ENCODE data around the gene DYRK2. TPM values are rescaled to one million over a fixed set of nuclear protein-coding genes. Genes with fewer than 3 reads are reported as not detected.

DYRK2 gene
- total RNA-seq, 1 donor from 2014 or later: 40.3 TPM

GRCh38 chr12:67640863-67641262 lies 7.7 kb upstream of the DYRK2 start:
- POLR2A ChIA-PET: interaction anchor here (0.5 to 0.7 kb wide), 2 partner anchors 12 to 246 kb away, joined by 4 to 6 read pairs; no protein-coding TSS in a partner anchor
- no peak for TF ChIP-seq CTCF (IDR thresholded peaks at IDR 0.05)
- Mint-ChIP-seq H3K27ac (no peak overlapping the region), H3K4me1 (no peaks in the 10 kb centered on the region), H3K27me3 (no peaks in the 10 kb centered on the region), H3K4me3 (no peak overlapping the region), H3K36me3 (ENCODE audit: low read depth) (no peaks in the 10 kb centered on the region), H3K9me3 (no peaks in the 10 kb centered on the region)
- ATAC-seq (ENCODE audit: low read depth): no peak
- intact Hi-C loops (cut with micrococcal nuclease): no loop called here
- no peak for DNase-seq
- CTCF ChIA-PET: no interaction called here

GRCh38 chr12:67645126-67645525 lies 3.4 kb upstream of the DYRK2 start:
- H3K36me3 Mint-ChIP-seq (ENCODE audit: low read depth): peaks cover 7% of the 10 kb centered on the region
- no peak overlapping the region for H3K4me3 Mint-ChIP-seq
- intact Hi-C loops (cut with micrococcal nuclease): no loop called here
- no peaks in the 10 kb centered on the region for H3K9me3 Mint-ChIP-seq
- ChIA-PET POLR2A (no interaction called here), CTCF (no interaction called here)
- no peak for DNase-seq
- peaks cover 10% of the 10 kb centered on the region for H3K4me1 Mint-ChIP-seq
- TF ChIP-seq CTCF (IDR thresholded peaks at IDR 0.05): no peak
- ATAC-seq (ENCODE audit: low read depth): no peak
- no peak overlapping the region for H3K27ac Mint-ChIP-seq
- H3K27me3 Mint-ChIP-seq: no peaks in the 10 kb centered on the region

- H3K27ac Mint-ChIP-seq: no peak overlapping the region
- CTCF ChIA-PET: no interaction called here
- POLR2A ChIA-PET: interaction anchor here (0.8 kb wide), 1 partner anchor 27 kb away, joined by 4 read pairs; no protein-coding TSS in a partner anchor
- intact Hi-C loops (cut with micrococcal nuclease): no loop called here
- H3K4me1 Mint-ChIP-seq: peaks cover 14% of the 10 kb centered on the region
- ATAC-seq (ENCODE audit: low read depth): no peak
- no peak overlapping the region for H3K4me3 Mint-ChIP-seq
- H3K27me3 Mint-ChIP-seq: no peaks in the 10 kb centered on the region
- TF ChIP-seq CTCF (IDR thresholded peaks at IDR 0.05): no peak
- no peaks in the 10 kb centered on the region for H3K9me3 Mint-ChIP-seq
- H3K36me3 Mint-ChIP-seq (ENCODE audit: low read depth): peaks cover 9% of the 10 kb centered on the region
- DNase-seq: no peak
Measured at GRCh38 chr12:67645601-67646000, 2.9 kb upstream of the DYRK2 start.

GRCh38 chr12:67646775-67647174 lies 1.8 kb upstream of the DYRK2 start:
- peaks cover 9% of the 10 kb centered on the region for H3K36me3 Mint-ChIP-seq (ENCODE audit: low read depth)
- H3K27me3 Mint-ChIP-seq: no peaks in the 10 kb centered on the region
- H3K27ac Mint-ChIP-seq: no peak overlapping the region
- peak overlapping the region; percentile 94 for H3K4me3 Mint-ChIP-seq
- no peaks in the 10 kb centered on the region for H3K9me3 Mint-ChIP-seq
- ChIA-PET POLR2A (interaction anchor here (0.7 to 4.7 kb wide), 2 partner anchors 15 to 211 kb away, joined by 3 to 55 read pairs; no protein-coding TSS in a partner anchor), CTCF (no interaction called here)
- no peak for TF ChIP-seq CTCF (IDR thresholded peaks at IDR 0.05)
- intact Hi-C loops (cut with micrococcal nuclease): no loop called here
- ATAC-seq (ENCODE audit: low read depth) (no peak), DNase-seq (no peak)
- H3K4me1 Mint-ChIP-seq: peaks cover 26% of the 10 kb centered on the region

GRCh38 chr12:67647181-67647798 lies 1.3 kb upstream of the DYRK2 start:
- Mint-ChIP-seq H3K4me1 (peaks cover 26% of the 10 kb centered on the region), H3K9me3 (no peaks in the 10 kb centered on the region), H3K36me3 (ENCODE audit: low read depth) (peaks cover 9% of the 10 kb centered on the region), H3K4me3 (peak overlapping the region; percentile 94), H3K27me3 (no peaks in the 10 kb centered on the region), H3K27ac (peak overlapping the region; percentile 87)
- ChIA-PET CTCF (interaction anchor here (1.3 to 1.5 kb wide), 2 partner anchors 17 to 296 kb away, joined by 4 to 5 read pairs; no protein-coding TSS in a partner anchor), POLR2A (interaction anchor here (0.7 to 4.7 kb wide), 6 partner anchors 10 to 378 kb away, joined by 3 to 55 read pairs (median 4); partner anchors contain the start of gene CAND1)
- ATAC-seq (ENCODE audit: low read depth): no peak
- TF ChIP-seq CTCF (IDR thresholded peaks at IDR 0.05): no peak
- intact Hi-C loops (cut with micrococcal nuclease): no loop called here
- DNase-seq: no peak

All from activated B cell treated with CpG ODN at 0.5 μM for 24 hours (primary cell).